MCF 10A (cell line): Measurements from ENCODE around the gene CDH26. TPM values are rescaled to one million over a fixed set of nuclear protein-coding genes. Genes with fewer than 3 reads are reported as not detected.

Experiments used
- BruUV-seq: library from RNA; stranded (reverse); fragments of 400-500 nt; replicated peaks from 2 replicates; lab custom pipeline; 2021; lab: Mats Ljungman, UMichigan
- CTCF ChIA-PET: fragments of 300-600 bp; sonication (Branson Sonifier 250); formaldehyde crosslinking; extraction: SDS; loops from one replicate; lab custom pipeline; 2021; ENCODE audit warnings: antibody characterized with exemption, inconsistent platforms; lab: Yijun Ruan, JAX
- POLR2A ChIA-PET: fragments of 300-600, 350-650 bp; sonication (Branson Sonifier 250); formaldehyde crosslinking; extraction: SDS; loops from one replicate; lab custom pipeline; 2020; ENCODE audit warnings: antibody characterized with exemption, inconsistent platforms; lab: Yijun Ruan, JAX
- DNase-seq: peaks from one replicate; pipeline ENCODE4 v3.0.0-alpha.2; 2018; ENCODE audit not compliant: unreplicated experiment
- H3K27ac Mint-ChIP-seq: one replicate; pipeline ENCODE4 v1.8.0; 2022; ENCODE audit warnings: mild to moderate bottlenecking, low read depth, mixed read lengths; ENCODE audit not compliant: unreplicated experiment
- H3K27me3 Mint-ChIP-seq: one replicate; pipeline ENCODE4 v1.8.0; 2022; ENCODE audit warnings: mixed read lengths; ENCODE audit not compliant: insufficient read depth, unreplicated experiment
- H3K36me3 Mint-ChIP-seq: one replicate; pipeline ENCODE4 v1.8.0; 2022; ENCODE audit warnings: mild to moderate bottlenecking, moderate library complexity, mixed read lengths; ENCODE audit not compliant: insufficient read depth, unreplicated experiment
- H3K4me1 Mint-ChIP-seq: one replicate; pipeline ENCODE4 v1.8.0; 2022; ENCODE audit warnings: mixed read lengths; ENCODE audit not compliant: insufficient read depth, unreplicated experiment
- H3K4me3 Mint-ChIP-seq: one replicate; pipeline ENCODE4 v1.8.0; 2022; ENCODE audit warnings: mild to moderate bottlenecking, moderate library complexity, mixed read lengths; ENCODE audit not compliant: unreplicated experiment
- H3K9me3 Mint-ChIP-seq: one replicate; pipeline ENCODE4 v1.8.0; 2022; ENCODE audit warnings: mixed read lengths; ENCODE audit not compliant: unreplicated experiment
- intact Hi-C: fragments of 100-400 bp; cut with micrococcal nuclease; formaldehyde crosslinking; loops from 2 replicates; pipeline ENCODE4 v1.14.1; 2022
- total RNA-seq: library from RNA; stranded (reverse); gene quantifications from 2 replicates; pipeline ENCODE4 v1.2.3, GENCODE V29; 2022
- TF ChIP-seq, protein P1 (sequence below): fragments of 200-600 bp; IDR thresholded peaks from one replicate; pipeline ENCODE4 v1.8.0; 2022; ENCODE audit warnings: antibody characterized with exemption, mild to moderate bottlenecking; ENCODE audit not compliant: unreplicated experiment

CDH26 gene
- total RNA-seq, 1 experiment from 2014 or later = 0.12 TPM

DNA sequence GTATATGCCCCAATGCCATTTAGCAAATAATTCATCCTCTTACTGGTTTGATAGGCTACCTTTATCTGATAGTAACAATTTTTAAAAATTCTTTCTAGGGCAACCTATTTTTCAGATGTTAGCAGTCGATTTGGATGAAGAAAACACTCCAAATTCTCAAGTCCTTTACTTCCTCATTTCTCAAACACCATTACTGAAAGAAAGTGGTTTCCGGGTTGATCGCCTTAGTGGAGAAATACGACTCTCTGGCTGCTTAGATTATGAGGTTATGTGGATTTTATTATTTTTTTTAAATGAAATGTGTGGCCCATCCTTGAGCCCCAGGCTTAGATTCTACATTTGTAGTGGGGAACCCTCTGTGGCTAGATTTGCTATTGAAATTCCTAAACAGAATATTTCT, 26.3 kb downstream of the CDH26 start:
- TF ChIP-seq, protein P1, sequence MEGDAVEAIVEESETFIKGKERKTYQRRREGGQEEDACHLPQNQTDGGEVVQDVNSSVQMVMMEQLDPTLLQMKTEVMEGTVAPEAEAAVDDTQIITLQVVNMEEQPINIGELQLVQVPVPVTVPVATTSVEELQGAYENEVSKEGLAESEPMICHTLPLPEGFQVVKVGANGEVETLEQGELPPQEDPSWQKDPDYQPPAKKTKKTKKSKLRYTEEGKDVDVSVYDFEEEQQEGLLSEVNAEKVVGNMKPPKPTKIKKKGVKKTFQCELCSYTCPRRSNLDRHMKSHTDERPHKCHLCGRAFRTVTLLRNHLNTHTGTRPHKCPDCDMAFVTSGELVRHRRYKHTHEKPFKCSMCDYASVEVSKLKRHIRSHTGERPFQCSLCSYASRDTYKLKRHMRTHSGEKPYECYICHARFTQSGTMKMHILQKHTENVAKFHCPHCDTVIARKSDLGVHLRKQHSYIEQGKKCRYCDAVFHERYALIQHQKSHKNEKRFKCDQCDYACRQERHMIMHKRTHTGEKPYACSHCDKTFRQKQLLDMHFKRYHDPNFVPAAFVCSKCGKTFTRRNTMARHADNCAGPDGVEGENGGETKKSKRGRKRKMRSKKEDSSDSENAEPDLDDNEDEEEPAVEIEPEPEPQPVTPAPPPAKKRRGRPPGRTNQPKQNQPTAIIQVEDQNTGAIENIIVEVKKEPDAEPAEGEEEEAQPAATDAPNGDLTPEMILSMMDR = no peak
- no peak for DNase-seq
- no TSS peak for BruUV-seq

DNA sequence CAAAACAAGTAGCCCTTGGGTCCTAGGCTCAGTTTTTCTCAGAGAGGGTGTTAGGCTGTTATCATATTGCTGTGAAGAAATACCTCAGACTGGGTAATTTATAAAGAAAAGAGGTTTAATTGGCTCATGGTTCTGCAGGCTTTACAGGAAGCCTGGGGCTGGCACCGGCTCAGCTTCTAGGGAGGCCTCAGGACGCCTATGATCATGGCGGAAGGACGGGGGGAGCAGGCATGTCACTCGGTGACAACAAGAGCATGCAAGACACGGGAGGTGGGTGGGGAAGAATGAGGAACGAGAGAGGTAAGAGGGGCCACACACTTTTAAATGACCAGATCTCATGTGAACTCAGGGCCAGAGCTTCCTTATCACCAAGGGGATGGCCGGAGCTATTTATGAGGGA, 26.9 kb downstream of the CDH26 start:
- H3K36me3 Mint-ChIP-seq = no peaks in the 10 kb centered on the region
- intact Hi-C loops = no loop called here
- H3K9me3 Mint-ChIP-seq = no peaks in the 10 kb centered on the region
- H3K27me3 Mint-ChIP-seq = no peaks in the 10 kb centered on the region
- DNase-seq = no peak
- no peak overlapping the region for H3K4me3 Mint-ChIP-seq
- no peak overlapping the region for H3K27ac Mint-ChIP-seq
- TF ChIP-seq, protein P1 = no peak
- ChIA-PET CTCF (interaction anchor here (0.9 to 1.3 kb wide), 3 partner anchors 13 to 73 kb away, joined by 3 to 5 read pairs (median 3); no protein-coding TSS in a partner anchor), POLR2A (no interaction called here)
- no TSS peak for BruUV-seq
- peaks cover 13% of the 10 kb centered on the region for H3K4me1 Mint-ChIP-seq

More for the DNA sequence above, 26.3 kb downstream of the CDH26 start:
- peaks cover 13% of the 10 kb centered on the region for H3K4me1 Mint-ChIP-seq
- H3K27me3 Mint-ChIP-seq = no peaks in the 10 kb centered on the region
- no peak overlapping the region for H3K4me3 Mint-ChIP-seq
- CTCF ChIA-PET = no interaction called here
- no peak overlapping the region for H3K27ac Mint-ChIP-seq
- no peaks in the 10 kb centered on the region for H3K36me3 Mint-ChIP-seq
- intact Hi-C loops = no loop called here
- no peaks in the 10 kb centered on the region for H3K9me3 Mint-ChIP-seq
- POLR2A ChIA-PET = no interaction called here

DNA sequence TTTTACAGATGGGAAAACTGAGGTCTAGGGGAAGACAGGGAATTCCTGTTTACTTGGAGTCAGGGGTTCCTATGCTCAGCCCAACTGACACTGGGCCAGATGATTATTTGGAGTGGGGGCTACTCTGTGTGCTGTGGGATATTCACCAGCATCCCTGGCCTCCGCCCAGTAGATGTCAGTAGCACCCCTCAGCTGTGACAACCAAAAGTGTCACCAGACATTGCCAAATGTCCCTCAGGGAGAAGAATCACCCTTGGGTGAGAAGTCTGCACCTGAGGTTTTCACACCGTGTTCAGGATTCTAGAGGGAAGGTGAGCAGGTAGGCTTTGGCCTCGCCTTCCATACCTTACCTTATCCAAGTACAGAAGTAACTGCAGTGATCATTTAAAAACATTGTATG, 27.6 kb downstream of the CDH26 start:
- Mint-ChIP-seq H3K9me3 (no peaks in the 10 kb centered on the region), H3K4me3 (no peak overlapping the region), H3K4me1 (peaks cover 13% of the 10 kb centered on the region), H3K36me3 (no peaks in the 10 kb centered on the region), H3K27ac (no peak overlapping the region), H3K27me3 (no peaks in the 10 kb centered on the region)
- CTCF ChIA-PET = interaction anchor here (0.6 to 1.3 kb wide), 5 partner anchors 13 to 72 kb away, joined by 3 to 5 read pairs (median 3); no protein-coding TSS in a partner anchor
- POLR2A ChIA-PET = interaction anchor here (0.8 kb wide), 1 partner anchor 60 kb away, joined by 3 read pairs; no protein-coding TSS in a partner anchor
- DNase-seq = no peak
- no TSS peak for BruUV-seq
- intact Hi-C loops = no loop called here
- TF ChIP-seq, protein P1 = no peak

DNA sequence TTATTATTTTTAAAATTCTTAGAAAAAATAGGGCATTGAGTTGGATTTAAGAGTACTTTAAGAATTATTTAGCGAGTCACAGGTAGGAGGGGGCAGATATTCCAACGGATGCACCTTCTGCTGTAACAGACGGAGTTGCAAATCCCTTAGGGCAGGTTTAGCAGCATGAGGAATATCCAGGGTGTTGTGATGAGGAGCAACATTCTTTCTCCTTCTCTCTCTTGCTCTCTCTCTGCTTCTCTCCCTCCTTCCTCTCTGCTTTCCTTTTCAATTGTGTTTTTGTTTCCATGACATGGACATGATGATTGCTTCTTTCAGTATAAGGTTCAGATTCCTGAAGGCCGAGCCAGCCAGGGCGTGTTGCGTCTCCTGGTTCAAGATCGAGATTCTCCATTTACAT, 28.9 kb downstream of the CDH26 start:
- Mint-ChIP-seq H3K4me3 (no peak overlapping the region), H3K9me3 (no peaks in the 10 kb centered on the region), H3K4me1 (peaks cover 13% of the 10 kb centered on the region), H3K27ac (no peak overlapping the region), H3K27me3 (no peaks in the 10 kb centered on the region), H3K36me3 (no peaks in the 10 kb centered on the region)
- CTCF ChIA-PET = interaction anchor here (0.7 to 1.4 kb wide), 5 partner anchors 12 to 276 kb away, joined by 3 to 5 read pairs (median 4); no protein-coding TSS in a partner anchor
- BruUV-seq = no TSS peak
- intact Hi-C loops = no loop called here
- POLR2A ChIA-PET = interaction anchor here (0.6 to 1.4 kb wide), 2 partner anchors 47 to 50 kb away, joined by 3 to 6 read pairs; partner anchors contain the start of genes FAM217B and PPP1R3D
- TF ChIP-seq, protein P1 = no peak
- DNase-seq = no peak
